Stimulated activated CD8-positive, alpha-beta memory T cell treated with anti-CD3 and anti-CD28 coated beads, Interleukin-4, amount 100 ng/mL, for 24 hours (primary cell): Measurements from ENCODE around the gene HOGA1.
"Not testable (repeated sequence)": the region's sequence is repeated elsewhere in the genome, so short reads cannot be mapped to it uniquely, and the experiment has no call there.

Experiments
- DNase-seq: peaks from one replicate; pipeline ENCODE4 v3.0.0-alpha.2; 2020; ENCODE audit warnings: low read depth

HOGA1 gene

DNA sequence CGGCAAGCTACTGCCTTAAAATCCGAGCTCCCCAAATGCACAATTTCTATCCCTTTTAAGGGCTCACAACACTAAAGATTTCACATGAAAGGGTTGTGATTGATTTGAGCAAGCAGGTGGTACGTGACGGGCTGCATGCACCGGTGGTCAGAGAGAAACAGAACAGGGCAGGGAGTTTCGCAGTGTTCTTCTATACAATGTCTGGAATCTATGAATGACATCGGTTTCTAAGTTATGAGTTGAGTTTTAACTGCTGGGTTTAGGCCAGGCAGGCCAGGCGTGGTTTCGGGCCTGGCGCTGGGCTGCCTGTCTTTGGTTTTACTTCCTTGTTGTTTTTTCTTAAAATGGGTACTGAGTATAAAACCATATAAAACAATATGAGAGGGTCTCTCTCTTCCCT lies 28.6 kb upstream of the HOGA1 start:
- not testable (repeated sequence) for DNase-seq

DNA sequence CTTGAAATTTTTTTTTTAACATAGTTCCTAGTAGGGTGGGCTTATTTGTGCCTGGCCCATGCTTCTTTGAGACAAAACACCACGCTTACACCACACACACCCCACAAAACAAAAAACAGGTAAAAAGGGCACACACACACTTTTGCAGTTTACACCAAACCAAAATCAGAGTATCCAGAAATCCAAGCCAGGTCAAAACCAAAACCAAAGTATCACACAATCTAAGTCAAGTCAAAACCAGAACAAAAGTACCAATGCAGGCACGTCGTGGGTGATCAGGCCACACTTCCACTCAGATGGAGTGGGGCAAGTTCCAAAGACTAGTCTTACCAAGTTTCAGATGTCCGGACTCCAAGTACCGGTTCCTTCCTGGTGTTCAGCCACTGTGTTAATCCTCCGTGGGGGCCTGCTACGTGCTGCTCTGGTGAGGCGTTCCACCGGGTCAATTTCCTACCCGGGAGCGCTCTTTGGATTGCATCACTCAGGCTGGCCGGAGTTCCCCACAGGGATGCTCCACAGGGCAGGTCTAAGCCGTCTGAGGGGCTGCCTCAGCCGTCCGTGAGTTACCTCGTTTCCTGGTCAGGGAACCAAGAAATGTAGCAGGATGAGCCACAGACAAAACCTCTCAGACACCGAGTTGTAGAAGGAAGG lies 23.3 kb upstream of the HOGA1 start:
- DNase-seq: not testable (repeated sequence)

DNA sequence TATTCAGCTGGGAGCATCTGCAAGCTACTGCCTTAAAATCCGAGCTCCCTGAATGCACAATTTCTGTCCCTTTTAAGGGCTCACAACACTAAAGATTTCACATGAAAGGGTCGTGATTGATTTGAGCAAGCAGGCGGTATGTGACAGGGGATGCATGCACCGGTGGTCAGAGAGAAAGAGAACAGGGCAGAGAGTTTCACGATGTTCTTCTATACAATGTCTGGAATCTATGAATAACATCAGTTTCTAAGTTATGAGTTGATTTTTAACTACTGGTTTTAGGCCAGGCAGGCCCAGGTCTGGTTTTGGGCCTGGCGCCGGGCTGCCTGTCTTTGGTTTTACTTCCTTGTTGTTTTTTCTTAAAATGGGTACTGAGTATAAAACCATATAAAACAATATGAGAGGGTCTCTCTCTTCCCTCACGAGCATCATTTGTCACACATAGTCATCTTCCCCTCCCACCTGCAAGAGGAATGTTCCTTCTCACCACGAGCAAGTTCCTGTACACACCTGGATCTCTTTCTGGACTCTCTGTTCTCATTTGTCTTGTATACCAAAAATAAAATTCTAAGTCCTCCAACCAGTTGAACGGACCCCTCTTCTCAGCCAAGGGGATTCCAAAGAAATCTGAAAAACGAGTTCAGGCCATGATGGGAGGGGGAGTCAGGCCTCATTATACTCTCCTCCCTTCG lies 22.7 kb upstream of the HOGA1 start:
- DNase-seq: not testable (repeated sequence)

DNA sequence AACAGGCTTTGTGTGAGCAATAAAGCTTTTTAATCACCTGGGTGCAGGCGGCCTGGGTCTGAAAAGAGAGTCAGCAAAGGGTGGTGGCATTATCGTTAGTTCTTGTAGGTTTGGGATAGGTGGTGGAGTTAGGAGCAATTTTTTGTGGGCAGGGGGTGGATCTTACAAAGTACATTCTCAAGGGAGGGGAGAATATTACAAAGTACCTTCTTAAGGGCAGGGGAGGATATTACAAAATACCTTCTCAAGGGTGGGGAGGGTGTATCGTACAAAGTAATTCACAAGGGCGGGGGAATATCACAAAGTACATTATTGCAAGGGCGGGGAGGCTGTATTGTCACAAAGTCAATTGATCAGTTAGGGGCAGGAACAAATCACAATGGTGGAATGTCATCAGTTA lies 21.9 kb upstream of the HOGA1 start:
- not testable (repeated sequence) for DNase-seq

GRCh38 chr10:97563337-97563736 lies 20.9 kb upstream of the HOGA1 start:
- no peak for DNase-seq

DNA sequence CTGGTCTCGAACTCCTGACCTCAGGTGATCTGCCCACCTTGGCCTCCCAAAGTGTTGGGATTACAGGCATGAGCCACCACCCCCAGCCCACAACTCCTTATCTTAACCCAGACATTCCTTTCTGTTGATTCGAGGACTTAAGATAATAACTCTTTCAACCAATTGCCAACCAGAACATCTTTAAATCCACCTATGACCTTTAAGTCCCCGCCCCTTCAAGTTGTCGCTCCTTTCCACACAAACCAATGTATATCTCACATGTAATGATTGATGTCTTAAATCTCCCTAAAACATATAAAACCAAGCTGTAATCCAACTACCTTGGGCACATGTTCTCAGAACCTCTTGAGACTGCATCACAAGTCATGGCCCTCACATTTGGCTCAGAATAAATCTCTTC lies 19.4 kb upstream of the HOGA1 start:
- no peak for DNase-seq

DNA sequence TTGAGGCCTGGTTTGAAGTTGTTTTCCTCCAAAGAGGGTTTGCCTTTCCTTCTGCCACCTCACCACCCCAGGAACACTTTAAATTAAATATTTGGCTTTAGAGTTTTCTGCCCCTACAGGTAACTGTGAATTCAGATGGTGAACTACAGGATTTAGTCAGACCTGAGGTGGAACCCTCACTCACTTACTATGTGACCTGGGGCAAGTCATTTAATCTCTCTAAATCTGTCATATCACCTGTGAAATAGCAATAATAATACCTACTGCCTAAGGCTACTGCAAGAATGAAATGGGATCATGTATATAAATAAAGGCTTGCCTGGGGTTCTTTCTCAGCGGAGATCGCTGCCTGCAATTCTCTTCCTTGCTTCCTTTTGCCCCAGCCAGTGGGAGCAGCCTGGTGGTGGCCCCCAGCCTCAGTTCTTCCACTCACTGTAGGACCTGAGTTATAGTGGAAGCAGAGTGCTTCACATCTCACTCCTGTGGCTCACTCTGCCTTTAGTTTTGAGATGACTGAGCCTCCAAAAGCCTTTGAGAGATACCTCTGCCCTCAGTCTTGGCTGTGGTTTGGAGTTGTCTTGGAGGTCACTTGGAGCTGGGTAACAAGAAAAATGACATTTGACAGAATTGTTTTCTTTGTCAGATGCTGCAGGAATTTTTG lies 17.7 kb upstream of the HOGA1 start:
- DNase-seq: no peak

GRCh38 chr10:97567891-97568290 lies 16.3 kb upstream of the HOGA1 start:
- DNase-seq: no peak

GRCh38 chr10:97570146-97570788 lies 13.9 kb upstream of the HOGA1 start:
- no peak for DNase-seq

DNA sequence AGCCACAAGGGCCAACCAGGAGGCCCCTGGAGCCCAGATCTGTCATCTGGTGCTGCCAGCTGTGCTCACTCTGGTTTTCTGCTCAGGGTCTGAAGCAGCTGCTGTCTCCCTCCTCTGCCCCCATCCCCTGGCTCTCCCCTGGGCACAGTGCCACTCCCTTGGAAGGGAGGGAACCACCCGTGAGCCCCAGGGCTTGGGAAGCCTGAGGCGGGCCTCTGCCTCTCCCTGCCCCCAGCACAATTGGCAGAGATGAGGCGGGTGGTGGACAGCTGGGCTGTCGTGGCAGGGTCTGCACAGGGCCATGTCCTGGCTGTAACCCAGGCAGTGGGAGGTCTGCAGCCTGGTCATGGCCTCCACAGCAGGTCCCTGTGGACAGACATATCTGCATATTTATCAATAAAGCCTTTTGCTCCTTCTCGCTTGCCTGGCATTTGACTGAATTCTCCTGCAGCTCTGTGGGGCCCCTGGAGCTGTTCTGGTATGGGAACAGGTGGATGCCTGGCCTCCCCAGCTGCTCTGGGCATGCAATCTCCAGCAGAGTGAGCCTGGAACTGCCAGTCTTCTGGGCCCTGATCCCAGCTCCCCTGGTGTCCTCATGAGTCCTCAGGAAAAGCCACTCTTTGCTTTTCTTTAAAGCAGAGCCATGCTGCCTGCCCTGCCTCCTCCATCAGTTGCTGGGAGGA lies 13.3 kb upstream of the HOGA1 start:
- DNase-seq: no peak

GRCh38 chr10:97571622-97572021 lies 12.6 kb upstream of the HOGA1 start:
- no peak for DNase-seq

DNA sequence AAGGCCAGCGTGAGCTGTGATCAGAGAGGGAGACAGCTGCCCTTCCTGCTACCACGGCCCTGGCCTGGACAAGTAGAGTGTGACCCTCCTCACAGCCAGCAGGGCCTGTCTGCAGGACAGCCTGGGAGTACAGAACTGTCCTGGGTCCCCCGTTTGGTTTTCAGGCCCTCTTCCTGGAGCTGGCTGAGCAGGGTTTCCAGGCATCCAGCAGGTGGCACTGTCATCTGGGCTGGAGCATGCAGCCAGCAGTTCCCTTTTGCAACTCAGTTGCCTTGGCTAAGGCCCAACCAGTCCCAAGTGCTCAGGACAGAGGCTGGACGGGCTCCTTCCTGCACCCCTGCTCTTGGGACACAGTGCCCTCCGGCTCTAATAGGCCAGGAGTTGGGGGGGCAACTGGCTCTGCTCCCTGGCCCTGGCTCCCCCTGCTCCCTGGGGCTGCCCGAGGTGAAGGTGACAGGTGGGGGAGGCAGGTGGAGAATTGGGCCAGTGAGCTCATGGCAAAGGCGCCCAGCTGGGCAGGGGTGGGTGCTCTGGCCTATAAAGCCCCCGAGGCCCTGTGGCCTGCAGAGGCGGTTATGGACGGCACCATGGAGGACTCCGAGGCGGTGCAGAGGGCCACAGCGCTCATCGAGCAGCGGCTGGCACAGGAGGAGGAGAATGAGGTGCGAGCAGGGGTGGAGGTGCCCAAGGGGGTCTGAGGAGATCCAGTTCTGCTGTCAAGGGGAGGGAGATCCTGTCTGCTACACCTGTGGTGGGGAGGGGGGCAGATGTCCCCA lies 11.8 kb upstream of the HOGA1 start, which contains the start of gene ANKRD2:
TSS of gene ANKRD2 (plus strand) at position 566 of the 776 bp plus-strand sequence. CDS start at position 576, 10 bp downstream.
- DNase-seq: peak; percentile 29

- DNase-seq: no peak
Measured at GRCh38 chr10:97573021-97573420, 11.2 kb upstream of the HOGA1 start.

DNA sequence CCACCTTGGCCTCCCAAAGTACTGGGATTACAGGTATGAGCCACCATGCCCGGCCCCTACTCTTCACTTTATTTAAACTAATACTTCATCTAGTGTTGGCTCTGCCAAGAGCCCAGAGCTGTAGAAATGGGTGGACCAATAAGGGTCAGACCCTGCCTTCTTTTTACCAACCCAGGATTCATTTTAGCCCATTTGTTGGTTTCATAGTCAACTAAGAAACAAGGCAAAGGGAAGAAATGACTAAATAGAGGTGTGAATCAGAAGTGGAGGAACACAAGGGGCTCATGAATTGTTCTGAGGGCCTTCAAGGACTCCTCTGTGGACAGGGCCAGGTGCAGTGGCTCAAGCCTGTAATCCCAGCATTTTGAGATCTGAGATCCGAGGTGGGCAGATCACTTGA lies 10.5 kb upstream of the HOGA1 start:
- DNase-seq: no peak

- DNase-seq: no peak
Measured at GRCh38 chr10:97574374-97575126, 9.6 kb upstream of the HOGA1 start.

DNA sequence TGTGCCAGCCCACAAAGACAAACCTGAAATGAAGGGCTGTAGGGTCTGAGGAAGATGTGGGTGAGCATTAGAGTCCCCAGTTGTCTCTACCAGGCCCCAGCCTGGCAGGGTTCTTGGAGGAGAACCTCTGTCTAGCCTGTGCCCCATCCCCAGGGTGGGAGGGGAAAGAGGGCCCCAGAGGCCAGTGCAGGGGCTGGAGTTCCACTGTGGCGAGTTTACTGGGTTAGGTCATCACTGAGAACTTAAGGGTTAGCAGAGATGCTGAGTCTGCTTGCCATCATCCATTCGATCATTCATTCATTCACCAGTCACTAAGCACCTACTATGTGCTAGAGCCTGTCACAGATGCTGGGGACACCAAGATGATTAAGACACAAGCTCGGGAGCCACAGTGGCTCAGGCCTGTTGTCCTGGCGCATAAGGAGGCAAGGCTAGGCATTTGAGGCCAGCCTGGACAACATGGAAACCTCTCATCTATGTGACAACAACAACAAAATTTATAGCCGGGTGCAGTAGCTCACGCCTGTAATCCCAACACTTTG lies 9.0 kb upstream of the HOGA1 start:
- DNase-seq: no peak

- not testable (repeated sequence) for DNase-seq
Measured at GRCh38 chr10:97576487-97576886, 7.7 kb upstream of the HOGA1 start.

DNA sequence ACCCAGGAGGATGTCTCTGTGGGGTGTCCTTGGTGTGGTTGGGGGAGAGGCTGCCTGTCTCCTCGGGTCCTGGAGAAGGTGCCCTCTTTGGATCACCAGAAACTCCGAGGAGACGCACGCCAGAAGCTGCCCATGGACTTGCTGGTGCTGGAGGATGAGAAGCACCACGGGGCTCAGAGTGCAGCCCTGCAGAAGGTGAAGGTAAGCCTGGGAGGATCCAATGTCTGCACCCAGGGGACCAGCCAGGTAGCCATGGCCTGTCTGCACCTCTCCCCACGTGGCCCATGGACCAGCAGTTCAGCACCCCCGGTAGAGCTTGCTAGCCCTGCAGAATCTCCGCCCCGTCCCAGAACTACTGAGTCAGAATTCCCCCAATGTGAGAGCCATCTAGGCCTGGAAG lies 6.5 kb upstream of the HOGA1 start:
- no peak for DNase-seq

- DNase-seq: no peak
Measured at GRCh38 chr10:97578171-97578844, 5.9 kb upstream of the HOGA1 start.
